IMR-90 (cell line): ENCODE results near the gene GTF2F1. TPM values are rescaled to one million over a fixed set of nuclear protein-coding genes. Genes with fewer than 3 reads are reported as not detected.

Experiments
- ATAC-seq: fragments of 200-7000 bp; cut with Tn5 transposase; 2 replicates; pipeline ENCODE4 v1.9.1; 2020; ENCODE audit warnings: low read depth, mild to moderate bottlenecking, moderate library complexity
- BruUV-seq: library from RNA; stranded (reverse); fragments of 400-500 nt; replicated peaks from 2 replicates; lab custom pipeline; 2021; lab: Mats Ljungman, UMichigan
- CTCF ChIA-PET: fragments of 300-600 bp; formaldehyde crosslinking; extraction: SDS; loops from one replicate; lab custom pipeline; 2021; ENCODE audit warnings: antibody characterized with exemption; lab: Yijun Ruan, JAX
- POLR2A ChIA-PET: fragments of 300-600 bp; sonication (Branson Sonifier 250); formaldehyde crosslinking; loops from one replicate; lab custom pipeline; 2022; ENCODE audit warnings: antibody characterized with exemption; ENCODE audit not compliant: unreplicated experiment; lab: Charles Lee
- DNase-seq: peaks from one replicate; pipeline ENCODE4 v3.0.0; 2013
- H2AFZ ChIP-seq: replicated peaks from 2 replicates; pipeline ENCODE3; 2013; ENCODE audit warnings: low read length, mild to moderate bottlenecking; ENCODE audit not compliant: poor library complexity
- H2AK5ac ChIP-seq: 2 replicates; pipeline ENCODE4 v1.6.1; 2013; ENCODE audit warnings: low read depth, low read length, inconsistent platforms
- H2AK9ac ChIP-seq: replicated peaks from 2 replicates; pipeline ENCODE3; 2013; ENCODE audit warnings: mild to moderate bottlenecking, low read depth, low read length, moderate library complexity; ENCODE audit not compliant: poor library complexity
- H2BK120ac ChIP-seq: 2 replicates; pipeline ENCODE4 v1.6.1; 2013; ENCODE audit warnings: low read depth, low read length, inconsistent platforms
- H2BK15ac ChIP-seq: 3 replicates; pipeline ENCODE4 v1.6.1; 2013; ENCODE audit warnings: low read depth, low read length, inconsistent platforms
- H2BK20ac ChIP-seq: 2 replicates; pipeline ENCODE4 v1.6.1; 2013; ENCODE audit warnings: low read depth, mild to moderate bottlenecking, inconsistent platforms, low read length, moderate library complexity
- H2BK5ac ChIP-seq: 2 replicates; pipeline ENCODE4 v1.6.1; 2013; ENCODE audit warnings: mild to moderate bottlenecking, low read depth, low read length, inconsistent platforms; ENCODE audit not compliant: poor library complexity, severe bottlenecking
- H3K14ac ChIP-seq: replicated peaks from 2 replicates; pipeline ENCODE4 v1.6.1; 2013; ENCODE audit warnings: low read depth, low read length, inconsistent platforms
- H3K18ac ChIP-seq: 2 replicates; pipeline ENCODE4 v1.6.1; 2013; ENCODE audit warnings: low read depth, low read length, control low read depth
- H3K23ac ChIP-seq: 2 replicates; pipeline ENCODE4 v1.6.1; 2013; ENCODE audit warnings: low read depth, low read length, inconsistent platforms
- H3K27ac ChIP-seq: 2 replicates; pipeline ENCODE4 v1.5.1; 2013; ENCODE audit warnings: mild to moderate bottlenecking, control low read depth, low read length; ENCODE audit not compliant: insufficient read depth
- H3K27me3 ChIP-seq: 2 replicates; pipeline ENCODE4 v1.6.1; 2013; ENCODE audit warnings: low read length; ENCODE audit not compliant: control insufficient read depth, insufficient read depth
- H3K36me3 ChIP-seq: 2 replicates; pipeline ENCODE4 v1.6.1; 2013; ENCODE audit warnings: low read length, mixed read lengths; ENCODE audit not compliant: control insufficient read depth, insufficient read depth
- H3K4ac ChIP-seq: 2 replicates; pipeline ENCODE4 v1.6.1; 2013; ENCODE audit warnings: low read depth, low read length, inconsistent platforms
- H3K4me1 ChIP-seq: 2 replicates; pipeline ENCODE4 v1.6.1; 2013; ENCODE audit warnings: low read length, mixed read lengths; ENCODE audit not compliant: control insufficient read depth, insufficient read depth
- H3K4me2 ChIP-seq: 2 replicates; pipeline ENCODE4 v1.6.1; 2013; ENCODE audit warnings: low read depth, mild to moderate bottlenecking, control low read depth, low read length, moderate library complexity
- H3K4me3 ChIP-seq: 2 replicates; pipeline ENCODE4 v1.5.1; 2013; ENCODE audit warnings: low read depth, mild to moderate bottlenecking, control low read depth, low read length, moderate library complexity; ENCODE audit not compliant: insufficient read depth
- H3K56ac ChIP-seq: 2 replicates; pipeline ENCODE4 v1.6.1; 2013; ENCODE audit warnings: low read length, inconsistent platforms; ENCODE audit not compliant: insufficient read depth; ENCODE audit errors: extremely low read depth
- H3K79me1 ChIP-seq, 2 experiments: 2 replicates each; pipeline ENCODE4 v1.6.1; 2013; ENCODE audit warnings: low read length in 2 of 2, inconsistent platforms in 1 of 2, low read depth in 1 of 2
- H3K9ac ChIP-seq: 2 replicates; pipeline ENCODE4 v1.6.1; 2013; ENCODE audit warnings: low read depth, low read length, control low read depth
- H3K9me1 ChIP-seq: 2 replicates; pipeline ENCODE4 v1.6.1; 2013; ENCODE audit warnings: low read length, inconsistent platforms; ENCODE audit not compliant: insufficient read depth
- H3K9me3 ChIP-seq: 2 replicates; pipeline ENCODE4 v1.6.1; 2013; ENCODE audit warnings: low read length; ENCODE audit not compliant: control insufficient read depth, insufficient read depth
- H4K20me1 ChIP-seq: 2 replicates; pipeline ENCODE4 v1.6.1; 2013; ENCODE audit warnings: low read length, inconsistent platforms; ENCODE audit not compliant: insufficient read depth
- H4K5ac ChIP-seq: 2 replicates; pipeline ENCODE4 v1.6.1; 2013; ENCODE audit warnings: mild to moderate bottlenecking, low read depth, low read length, control low read depth
- H4K8ac ChIP-seq, 2 experiments: 2 replicates each; pipeline ENCODE4 v1.6.1; 2013; ENCODE audit warnings: low read depth in 2 of 2, low read length in 2 of 2, control low read depth in 1 of 2, inconsistent platforms in 1 of 2
- H4K91ac ChIP-seq: 2 replicates; pipeline ENCODE4 v1.6.1; 2013; ENCODE audit warnings: low read depth, low read length, inconsistent platforms; ENCODE audit not compliant: insufficient read depth
- CEBPB ChIP-seq: IDR thresholded peaks from 2 replicates; pipeline ENCODE4 v1.6.1; 2012; ENCODE audit warnings: low read depth, low read length, improper control_type of control experiment
- CHD1 ChIP-seq: IDR thresholded peaks from 2 replicates; pipeline ENCODE4 v1.6.1; 2012; ENCODE audit warnings: low read depth, low read length, improper control_type of control experiment
- RCOR1 ChIP-seq: IDR thresholded peaks from 2 replicates; pipeline ENCODE4 v1.6.1; 2012; ENCODE audit warnings: mild to moderate bottlenecking, low read length, improper control_type of control experiment; ENCODE audit not compliant: insufficient replicate concordance
- WGBS, 2 experiments: methylation state at CpG; one replicate each; pipeline versions ENCODE4 v1.1.5 to v1.1.7; 2013; ENCODE audit warnings: missing lambda C conversion rate in 2 of 2; ENCODE audit not compliant: insufficient read length in 1 of 2; ENCODE audit errors: extremely low coverage in 2 of 2; 5-methylcytosine and 5-hydroxymethylcytosine counted together
- dilution Hi-C: fragments of 300-500 bp; cut with HindIII; formaldehyde crosslinking; loops from one replicate; pipeline ENCODE4 v1.14.3; 2018; ENCODE audit warnings: low sequenced_read_pairs; ENCODE audit not compliant: unreplicated experiment
- in situ Hi-C: fragments of 300-500 bp; cut with MboI; formaldehyde crosslinking; loops from 3 replicates; pipeline ENCODE4 v1.14.3; 2019; ENCODE audit warnings: low sequenced_read_pairs, inconsistent platforms, mixed read lengths
- intact Hi-C: fragments of 100-400 bp; cut with micrococcal nuclease; formaldehyde crosslinking; loops from 2 replicates; pipeline ENCODE4 v1.10.0; 2022
- polyA plus RNA-seq, 3 experiments: library from polyadenylated mRNA; depleted of rRNA; stranded (reverse); fragments of >200 nt; gene quantifications; 2 replicates each; pipeline ENCODE4 v1.2.3, GENCODE V29; 2012; ENCODE audit warnings: low replicate concordance in 1 of 3
- total RNA-seq: library from RNA; depleted of rRNA; stranded (reverse); fragments of >200 nt; gene quantifications from 2 replicates; pipeline ENCODE4 v1.2.3, GENCODE V29; 2012

Gene GTF2F1
- total and polyA plus RNA-seq, 2 of the 4 experiments (the other 2 are of a cell fraction) = 43.7 to 51.4 TPM

- Histone ChIP-seq H3K4ac (no peak overlapping the region), H3K4me2 (no peak overlapping the region), H3K18ac (no peak overlapping the region), H3K56ac (no peak overlapping the region), H4K91ac (no peak overlapping the region), H3K36me3 (no peaks in the 10 kb centered on the region), H3K27me3 (no peaks in the 10 kb centered on the region), H2AFZ (no peak overlapping the region), H3K79me1 (no peaks in the 10 kb centered on the region), H2AK5ac (no peak overlapping the region), H3K14ac (no peak overlapping the region), H3K9me3 (no peaks in the 10 kb centered on the region), H3K9me1 (no peaks in the 10 kb centered on the region), H3K4me3 (no peak overlapping the region), H4K5ac (no peak overlapping the region), H2BK15ac (no peak overlapping the region), H2BK5ac (no peak overlapping the region), H3K23ac (no peak overlapping the region), H4K20me1 (no peaks in the 10 kb centered on the region), H4K8ac (no peak overlapping the region), H3K9ac (no peak overlapping the region), H2BK120ac (no peak overlapping the region), H2AK9ac (no peak overlapping the region), H2BK20ac (no peak overlapping the region), H3K27ac (no peak overlapping the region), H3K4me1 (no peaks in the 10 kb centered on the region)
- TF ChIP-seq CEBPB (no peak), CHD1 (no peak), RCOR1 (no peak)
- in situ Hi-C loops (no loop called here), dilution Hi-C loops (no loop called here), intact Hi-C loops (no loop called here)
- no CpG with 5 or more reads among the region's 4 CpGs for WGBS, 2 experiments
- DNase-seq = no peak
- CTCF ChIA-PET = no interaction called here
- BruUV-seq = no TSS peak
- ATAC-seq = no peak
- POLR2A ChIA-PET = no interaction called here
These were observed 46.8 kb upstream of the GTF2F1 start for GRCh38 chr19:6439743-6440142.
